HG03097 (cell line): ENCODE results near the gene KHDRBS1.
A peak's percentile ranks its signal among the peaks of the same experiment; 100 is the strongest.
"Not testable (repeated sequence)": the region's sequence is repeated elsewhere in the genome, so short reads cannot be mapped to it uniquely, and the experiment has no call there.

ENCODE experiments used
- ATAC-seq: cut with Tn5 transposase; IDR thresholded peaks from one replicate; pipeline ENCODE4 v1.9.1; 2021; ENCODE audit not compliant: unreplicated experiment, low FRiP score

Gene KHDRBS1

GRCh38 chr1:32012709-32013385, 821 bp upstream of the KHDRBS1 start:
- peak; percentile 1 for ATAC-seq

- peak; percentile 29 for ATAC-seq
These were observed 705 bp downstream of the KHDRBS1 start for GRCh38 chr1:32014199-32014947.

- no peak for ATAC-seq
These were observed 1.2 kb downstream of the KHDRBS1 start for GRCh38 chr1:32014948-32015273.

- ATAC-seq = no peak
These were observed 6.7 kb downstream of the KHDRBS1 start for GRCh38 chr1:32020339-32020738.

- ATAC-seq = not testable (repeated sequence)
These were observed 7.9 kb downstream of the KHDRBS1 start for GRCh38 chr1:32021574-32022018.

- no peak for ATAC-seq
These were observed 9.7 kb downstream of the KHDRBS1 start for GRCh38 chr1:32023351-32023750.

GRCh38 chr1:32025515-32025914, 11.8 kb downstream of the KHDRBS1 start:
- no peak for ATAC-seq

- no peak for ATAC-seq
These were observed 15.1 kb downstream of the KHDRBS1 start for GRCh38 chr1:32028746-32029145.

- no peak for ATAC-seq
These were observed 18.1 kb downstream of the KHDRBS1 start for GRCh38 chr1:32031578-32032274.

GRCh38 chr1:32032275-32032615, 18.6 kb downstream of the KHDRBS1 start:
- no peak for ATAC-seq

- ATAC-seq = no peak
These were observed 21.5 kb downstream of the KHDRBS1 start for GRCh38 chr1:32035119-32035518.

- no peak for ATAC-seq
These were observed 27.0 kb downstream of the KHDRBS1 start for GRCh38 chr1:32040711-32041110.

- ATAC-seq = no peak
These were observed 28.7 kb downstream of the KHDRBS1 start for GRCh38 chr1:32042330-32042729.

- no peak for ATAC-seq
These were observed 30.6 kb downstream of the KHDRBS1 start for GRCh38 chr1:32044234-32044633.

GRCh38 chr1:32045772-32046171, 32.1 kb downstream of the KHDRBS1 start:
- ATAC-seq = no peak

GRCh38 chr1:32047701-32048100, 34.0 kb downstream of the KHDRBS1 start:
- no peak for ATAC-seq

- no peak for ATAC-seq
These were observed 34.8 kb downstream of the KHDRBS1 start for GRCh38 chr1:32048440-32048839.

- ATAC-seq = no peak
These were observed 38.0 kb downstream of the KHDRBS1 start for GRCh38 chr1:32051706-32052105.

GRCh38 chr1:32052887-32053286, 39.2 kb downstream of the KHDRBS1 start:
- no peak for ATAC-seq

GRCh38 chr1:32055416-32055815, 41.7 kb downstream of the KHDRBS1 start:
- ATAC-seq = no peak

- ATAC-seq = no peak
These were observed 42.9 kb downstream of the KHDRBS1 start for GRCh38 chr1:32056598-32056997.

- ATAC-seq = no peak
These were observed 47.2 kb downstream of the KHDRBS1 start for GRCh38 chr1:32060914-32061313.
